ENCODE data around the gene NXNL1.
A peak's percentile ranks its signal among the peaks of the same experiment; 100 is the strongest.
"Not testable (repeated sequence)": the region's sequence is repeated elsewhere in the genome, so short reads cannot be mapped to it uniquely, and the experiment has no call there.

NXNL1 gene

GRCh38 chr19:17486545-17487240 is 26.0 kb upstream of the NXNL1 start:
- DNase-seq (ENCODE audit: low read depth) = no peak

- no peak for DNase-seq (ENCODE audit: low read depth)
These were observed 23.9 kb upstream of the NXNL1 start for GRCh38 chr19:17484520-17485185.

- DNase-seq (ENCODE audit: low read depth) = no peak
These were observed 22.9 kb upstream of the NXNL1 start for GRCh38 chr19:17483605-17484002.

- DNase-seq (ENCODE audit: low read depth) = no peak
These were observed 22.3 kb upstream of the NXNL1 start for GRCh38 chr19:17482877-17483604.

GRCh38 chr19:17481986-17482385 is 21.3 kb upstream of the NXNL1 start:
- no peak for DNase-seq (ENCODE audit: low read depth)

GRCh38 chr19:17479325-17479791 is 18.6 kb upstream of the NXNL1 start:
- no peak for DNase-seq (ENCODE audit: low read depth)

GRCh38 chr19:17475541-17476115 is 14.9 kb upstream of the NXNL1 start:
- no peak for DNase-seq (ENCODE audit: low read depth)

- DNase-seq (ENCODE audit: low read depth) = not testable (repeated sequence)
These were observed 14.3 kb upstream of the NXNL1 start for GRCh38 chr19:17475011-17475540.

- no peak for DNase-seq (ENCODE audit: low read depth)
These were observed 12.3 kb upstream of the NXNL1 start for GRCh38 chr19:17473041-17473440.

GRCh38 chr19:17471410-17472125 is 10.8 kb upstream of the NXNL1 start:
- DNase-seq (ENCODE audit: low read depth) = no peak

- peak; percentile 80 for DNase-seq (ENCODE audit: low read depth)
These were observed 9.5 kb upstream of the NXNL1 start, which contains the start of gene SLC27A1 for GRCh38 chr19:17470068-17470841. TSS of gene SLC27A1 (plus strand) at chr19:17470524. CDS start at chr19:17470541, 17 bp downstream.

- peak; percentile 85 for DNase-seq (ENCODE audit: low read depth)
These were observed 8.8 kb upstream of the NXNL1 start for GRCh38 chr19:17469481-17470067.

- no peak for DNase-seq (ENCODE audit: low read depth)
These were observed 8.4 kb upstream of the NXNL1 start for GRCh38 chr19:17469092-17469480.

GRCh38 chr19:17468302-17469091 is 7.8 kb upstream of the NXNL1 start:
- no peak for DNase-seq (ENCODE audit: low read depth)

GRCh38 chr19:17467471-17468301 is 7.0 kb upstream of the NXNL1 start:
- DNase-seq (ENCODE audit: low read depth) = no peak

GRCh38 chr19:17466487-17466850 is 5.7 kb upstream of the NXNL1 start:
- no peak for DNase-seq (ENCODE audit: low read depth)

GRCh38 chr19:17458970-17459369 is 1.8 kb downstream of the NXNL1 start:
- no peak for DNase-seq (ENCODE audit: low read depth)

GRCh38 chr19:17457616-17458015 is 3.1 kb downstream of the NXNL1 start:
- no peak for DNase-seq (ENCODE audit: low read depth)

GRCh38 chr19:17456127-17456526 is 4.6 kb downstream of the NXNL1 start:
- DNase-seq (ENCODE audit: low read depth) = no peak

Data from activated T-helper 1 cell treated with Interleukin-2 at 50 U/mL for 16 hours (primary cell).